GM20431 (cell line): ENCODE results near the gene PPFIA3.
"Not testable (repeated sequence)": the region's sequence is repeated elsewhere in the genome, so short reads cannot be mapped to it uniquely, and the experiment has no call there.

Source experiments
- in situ Hi-C: fragments of 300-500 bp; cut with MseI, MboI; formaldehyde crosslinking; loops from one replicate; pipeline ENCODE4 v1.15.0; 2020; ENCODE audit warnings: low sequenced_read_pairs; ENCODE audit not compliant: unreplicated experiment

PPFIA3 gene

DNA sequence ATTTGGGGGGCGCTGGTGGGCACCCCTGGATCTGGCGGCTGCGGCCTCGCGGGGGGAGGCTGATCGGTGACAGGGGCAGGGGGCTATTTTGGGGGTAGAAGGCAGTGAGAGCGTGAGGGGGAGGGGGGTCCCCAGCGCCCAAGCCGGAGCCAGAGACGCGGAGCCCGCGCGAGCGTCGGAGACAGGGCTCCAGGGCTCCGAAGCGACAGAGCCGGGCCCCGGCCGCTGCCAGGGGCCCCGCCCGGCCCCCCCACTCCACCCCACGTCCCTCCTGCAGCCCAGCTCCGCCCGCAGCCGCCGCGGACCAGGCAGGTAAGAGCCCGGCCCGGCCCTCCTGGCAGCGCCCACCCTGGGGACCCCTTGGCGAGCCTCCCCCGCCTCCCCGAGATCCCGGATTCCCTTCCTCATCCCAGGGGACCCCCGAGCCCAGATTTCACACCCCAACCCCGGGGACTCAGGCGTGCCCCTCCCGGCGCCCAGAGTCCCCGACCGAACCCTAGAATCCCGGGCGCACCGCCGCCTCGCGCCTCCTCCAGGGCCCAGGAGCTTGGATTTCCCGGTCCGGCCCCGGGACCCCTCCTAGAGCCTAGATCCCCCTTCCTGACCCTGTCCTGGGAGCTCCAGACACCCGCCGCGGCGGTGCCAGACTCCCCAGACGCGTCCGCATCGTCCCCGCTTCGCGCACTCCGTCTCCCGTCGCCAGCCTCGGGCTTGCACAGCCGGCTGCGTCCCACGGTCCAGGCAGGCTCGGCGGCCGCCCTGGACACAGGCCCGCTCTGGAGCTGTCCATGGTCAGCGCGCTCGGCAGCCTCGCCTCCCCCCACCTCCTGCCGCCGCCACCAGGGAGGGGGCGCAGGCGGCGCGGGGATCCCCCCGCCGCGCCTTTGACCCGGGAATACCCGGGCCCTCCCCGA is at the start of gene PPFIA3:
PPFIA3 (plus strand) TSS at position 134 of the 914 bp plus-strand sequence. CDS start 8,330 bp downstream, outside the sequence.
- in situ Hi-C loops, result no loop called here

DNA sequence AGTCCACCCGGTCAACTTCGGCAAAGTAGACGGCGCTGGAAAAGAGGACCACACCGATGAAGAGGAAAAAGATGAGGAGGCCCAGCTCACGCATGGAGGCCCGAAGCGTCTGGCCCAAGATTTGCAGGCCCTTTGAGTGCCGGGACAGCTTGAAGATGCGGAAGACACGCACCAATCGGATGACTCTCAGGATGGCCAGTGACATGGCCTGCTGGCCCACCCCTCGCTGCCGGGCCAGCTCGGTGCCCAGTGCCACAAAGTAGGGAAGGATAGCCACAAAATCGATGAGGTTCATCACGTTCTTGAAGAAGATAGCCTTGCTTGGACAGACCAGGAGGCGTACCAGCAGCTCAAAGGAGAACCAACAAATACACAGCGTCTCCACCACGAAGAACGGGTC is 48.9 kb upstream of the PPFIA3 start:
- in situ Hi-C loops, result no loop called here

- in situ Hi-C loops, result no loop called here
Observed at GRCh38 chr19:49071860-49072547, 47.3 kb upstream of the PPFIA3 start.

GRCh38 chr19:49073514-49074378 is 45.6 kb upstream of the PPFIA3 start:
- in situ Hi-C loops, result no loop called here

DNA sequence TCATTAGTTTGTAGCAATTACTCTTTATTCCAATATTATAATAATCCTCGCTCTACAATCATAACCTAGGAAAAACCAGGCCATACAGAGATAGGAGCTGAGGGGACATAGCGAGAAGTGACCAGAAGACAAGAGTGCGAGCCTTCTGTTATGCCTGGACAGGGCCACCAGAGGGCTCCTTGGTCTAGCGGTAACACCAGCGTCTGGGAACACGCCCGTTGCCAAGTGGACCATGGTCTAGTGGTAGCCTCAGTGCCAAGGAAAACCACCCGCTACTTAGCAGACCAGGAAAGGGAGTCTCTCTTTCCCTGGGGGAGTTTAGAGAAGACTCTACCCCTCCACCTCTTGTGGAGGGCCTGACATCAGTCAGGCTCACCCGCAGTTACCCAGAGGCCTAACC is 44.5 kb upstream of the PPFIA3 start:
- in situ Hi-C loops, result not testable (repeated sequence)

GRCh38 chr19:49080392-49080791 is 39.0 kb upstream of the PPFIA3 start:
- in situ Hi-C loops, result no loop called here

DNA sequence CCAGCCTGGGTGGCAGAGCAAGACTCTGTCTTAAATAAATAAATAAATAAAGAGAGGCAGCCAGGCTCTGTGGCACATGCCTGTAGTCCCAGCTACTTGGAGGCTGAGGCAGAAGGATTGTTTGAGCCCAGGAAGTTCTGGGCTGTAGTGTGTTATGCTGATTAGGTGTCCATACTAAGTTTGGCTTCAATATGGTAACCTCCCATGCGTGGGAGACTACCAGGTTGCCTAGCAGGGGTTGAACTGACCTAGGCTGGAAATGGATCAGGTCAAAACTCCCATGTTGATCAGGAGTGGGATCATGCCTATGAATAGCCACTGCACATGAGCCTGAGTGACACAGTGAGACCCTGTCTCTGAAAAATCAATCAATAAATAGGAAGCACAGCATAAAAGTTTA is 38.1 kb upstream of the PPFIA3 start:
- in situ Hi-C loops, result no loop called here

DNA sequence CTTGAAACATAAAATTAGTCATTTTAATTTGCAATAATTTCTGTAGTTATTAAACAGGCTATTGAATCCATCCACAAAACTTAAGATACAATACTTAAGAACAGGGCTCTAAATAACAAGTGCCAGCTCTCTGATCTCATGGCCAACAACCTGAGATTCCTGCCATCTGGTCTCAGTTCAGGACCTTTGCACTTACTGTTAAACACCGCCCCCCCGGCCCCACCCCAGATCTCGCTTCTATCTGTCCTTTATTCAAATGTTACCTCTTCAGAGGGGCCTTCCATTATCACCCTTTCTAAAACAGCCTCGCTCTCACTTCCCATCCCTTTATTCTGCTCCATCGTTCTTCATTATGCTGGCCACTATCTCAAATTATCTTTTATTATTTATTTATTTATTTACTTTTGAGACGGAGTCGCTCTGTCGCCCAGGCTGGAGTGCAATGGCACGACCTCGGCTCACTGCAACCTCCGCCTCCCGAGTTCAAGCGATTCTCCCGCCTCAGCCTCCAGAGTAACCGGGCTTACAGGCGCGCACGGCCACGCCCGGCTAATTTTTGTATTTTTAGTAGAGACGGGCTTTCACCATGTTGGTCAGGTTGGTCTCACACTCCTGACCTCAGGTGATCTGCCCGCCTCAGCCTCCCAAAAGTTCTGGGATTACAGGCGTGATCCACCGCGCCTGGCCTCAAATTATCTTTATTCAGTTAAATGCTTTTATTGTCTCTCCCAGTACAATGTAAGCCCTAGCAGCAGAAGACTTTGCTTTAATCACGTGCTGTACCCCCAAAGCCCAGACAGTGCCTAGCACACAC is 34.9 kb upstream of the PPFIA3 start:
- in situ Hi-C loops, result no loop called here

DNA sequence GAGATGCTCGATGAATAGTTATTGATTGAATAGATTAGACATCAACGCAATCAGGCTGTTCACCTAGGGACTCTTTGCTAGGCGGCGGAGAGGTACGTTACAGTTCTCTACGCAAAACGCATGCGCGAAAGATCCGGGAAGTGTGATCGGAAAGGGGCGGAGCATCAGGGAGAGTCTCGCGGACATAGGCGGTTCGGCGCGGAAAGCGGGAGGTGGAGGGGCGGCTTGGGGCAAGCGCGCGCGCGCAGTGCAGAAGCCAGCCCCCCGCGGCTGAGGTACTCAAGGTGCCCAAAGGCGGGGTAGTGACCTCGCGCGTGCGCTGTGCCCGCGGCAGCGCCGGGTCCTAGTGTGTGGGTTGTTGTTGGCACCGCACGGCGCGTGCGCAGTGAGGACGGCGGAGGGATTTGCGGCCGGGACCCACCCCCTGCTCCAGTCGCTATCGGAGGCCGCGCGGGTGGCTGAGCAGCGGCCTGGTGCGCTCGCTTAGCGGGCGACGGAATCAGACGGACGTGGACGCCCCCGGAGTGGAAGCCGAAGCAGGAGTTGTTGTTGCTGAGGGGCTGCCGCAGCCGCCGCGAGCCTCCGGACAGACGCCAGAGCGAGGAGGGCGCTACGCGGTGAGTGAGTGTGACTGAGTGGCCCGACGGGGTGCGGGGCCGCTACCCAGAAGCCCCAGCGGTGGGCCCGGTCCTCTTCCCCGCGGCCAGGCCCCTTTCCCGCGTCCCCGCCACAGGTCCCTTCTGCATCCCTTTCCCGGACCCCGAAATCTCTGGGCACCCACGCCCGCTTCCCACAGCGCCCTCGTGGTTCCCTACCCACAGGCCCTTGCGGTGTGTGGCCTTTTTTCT is 34.1 kb upstream of the PPFIA3 start, which contains the start of gene SNRNP70:
SNRNP70 (plus strand) TSS at position 432 of the 848 bp plus-strand sequence. CDS start 964 bp downstream, outside the sequence.
- in situ Hi-C loops, result no loop called here

DNA sequence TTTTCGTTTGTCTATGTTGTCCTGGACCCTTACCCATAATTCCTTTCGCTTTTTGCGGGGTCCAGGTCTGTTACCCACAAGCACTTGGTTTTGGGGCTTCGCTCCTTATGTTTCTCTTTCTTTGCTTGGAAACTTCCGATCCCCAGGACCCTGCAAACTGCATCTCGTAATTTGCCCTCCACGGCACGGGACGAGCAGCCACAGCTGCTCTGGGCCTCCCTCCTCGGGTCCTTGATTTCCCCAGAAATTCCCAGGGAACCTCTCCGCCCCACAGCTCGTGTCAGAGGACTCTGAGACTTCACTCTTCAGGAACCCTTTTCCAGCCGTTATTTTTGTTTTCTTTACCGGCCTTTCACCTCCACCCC is 33.5 kb upstream of the PPFIA3 start:
- in situ Hi-C loops, result no loop called here

DNA sequence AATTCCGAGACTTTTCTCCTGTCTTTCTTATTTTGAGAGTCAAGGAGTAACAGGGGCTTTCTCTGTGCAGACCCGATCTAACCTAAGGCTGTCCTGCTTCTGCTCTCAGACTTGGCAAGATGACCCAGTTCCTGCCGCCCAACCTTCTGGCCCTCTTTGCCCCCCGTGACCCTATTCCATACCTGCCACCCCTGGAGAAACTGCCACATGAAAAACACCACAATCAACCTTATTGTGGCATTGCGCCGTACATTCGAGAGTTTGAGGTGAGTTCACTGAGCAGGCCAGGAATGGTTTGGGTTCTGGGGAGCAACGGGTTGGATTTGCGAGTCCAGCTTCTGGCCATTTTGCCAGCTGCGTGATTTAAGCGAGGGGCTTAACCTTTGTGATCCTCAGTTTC is 33.0 kb upstream of the PPFIA3 start:
- in situ Hi-C loops, result no loop called here

- in situ Hi-C loops, result no loop called here
Observed at GRCh38 chr19:49091391-49092038, 27.8 kb upstream of the PPFIA3 start.

- in situ Hi-C loops, result no loop called here
Observed at GRCh38 chr19:49092686-49093085, 26.7 kb upstream of the PPFIA3 start.

- in situ Hi-C loops, result no loop called here
Observed at GRCh38 chr19:49094505-49095482, 24.6 kb upstream of the PPFIA3 start.

DNA sequence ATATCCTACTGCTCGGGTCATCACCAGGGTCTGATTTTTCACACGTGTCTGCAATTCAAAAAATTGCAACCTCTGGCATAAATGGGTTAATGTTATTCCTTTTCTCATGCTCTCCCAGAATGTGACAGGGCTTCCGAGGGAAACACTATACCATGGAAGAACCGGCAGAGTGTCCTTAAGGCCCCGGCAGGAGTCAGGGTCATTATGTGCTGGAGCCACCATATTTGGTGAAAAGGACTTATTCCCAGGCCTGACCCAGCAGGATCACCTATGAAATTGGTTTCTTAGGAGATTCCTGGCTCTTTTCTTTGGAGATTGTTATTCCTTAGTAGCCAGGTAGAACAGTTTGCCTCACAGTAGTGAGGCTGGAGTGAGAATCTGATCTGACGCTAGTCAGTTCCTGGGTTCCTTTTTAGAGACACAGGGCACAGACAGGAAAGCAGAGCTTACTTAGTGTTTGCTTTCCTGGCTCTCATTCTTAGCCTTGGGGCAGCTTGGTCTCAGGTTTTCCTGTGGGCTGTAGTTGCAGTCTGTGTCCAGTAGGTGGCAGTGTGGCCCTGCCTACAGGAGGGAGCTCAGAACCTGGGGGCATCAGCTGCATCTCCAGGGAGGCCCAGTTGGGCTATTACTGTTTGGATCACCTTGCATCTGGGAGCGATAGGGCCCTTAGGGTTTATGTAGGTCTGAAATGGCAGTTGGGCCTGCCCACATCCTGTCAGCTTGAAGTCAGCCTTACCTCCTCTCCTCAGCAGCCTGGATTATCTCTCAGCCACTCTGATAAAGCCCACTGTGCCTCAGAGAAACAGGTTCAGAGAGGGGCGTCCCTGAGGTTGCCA is 21.7 kb upstream of the PPFIA3 start:
- in situ Hi-C loops, result no loop called here

DNA sequence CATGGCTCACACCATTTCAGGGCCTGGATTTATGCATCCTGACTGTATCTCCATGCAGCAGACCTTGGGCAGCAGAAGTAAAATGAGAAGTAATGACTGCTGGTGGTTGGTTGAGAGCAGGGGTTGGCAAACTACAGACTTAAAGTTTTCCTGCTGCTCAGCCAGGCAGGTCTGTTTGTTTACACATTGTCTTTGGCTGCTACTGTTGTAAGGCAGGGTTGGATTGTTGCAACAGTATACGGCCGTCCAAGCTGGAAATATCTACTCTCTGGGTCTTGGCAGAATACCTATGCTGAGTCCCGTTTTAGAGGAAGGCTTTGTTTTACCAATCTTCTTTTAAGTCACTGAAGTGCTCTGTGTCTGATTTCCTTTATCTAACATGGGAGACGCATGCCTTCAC is 20.5 kb upstream of the PPFIA3 start:
- in situ Hi-C loops, result no loop called here
